HG03135 (cell line): ENCODE results near the gene CTAGE4.
"Not testable (repeated sequence)": the region's sequence is repeated elsewhere in the genome, so short reads cannot be mapped to it uniquely, and the experiment has no call there.

Source experiments
- ATAC-seq: cut with Tn5 transposase; IDR thresholded peaks from one replicate; pipeline ENCODE4 v1.9.1; 2021; ENCODE audit warnings: mild to moderate bottlenecking, moderate library complexity; ENCODE audit not compliant: unreplicated experiment

CTAGE4 gene

GRCh38 chr7:144203086-144203485 lies 19.8 kb downstream of the CTAGE4 start:
- ATAC-seq = not testable (repeated sequence)

- ATAC-seq = not testable (repeated sequence)
Observed at GRCh38 chr7:144205306-144205705, 22.0 kb downstream of the CTAGE4 start.

GRCh38 chr7:144217200-144217599 lies 33.9 kb downstream of the CTAGE4 start:
- ATAC-seq = not testable (repeated sequence)

GRCh38 chr7:144218581-144218980 lies 35.3 kb downstream of the CTAGE4 start:
- ATAC-seq = not testable (repeated sequence)

GRCh38 chr7:144219149-144219548 lies 35.9 kb downstream of the CTAGE4 start:
- ATAC-seq = not testable (repeated sequence)

- ATAC-seq = not testable (repeated sequence)
Observed at GRCh38 chr7:144220531-144220930, 37.3 kb downstream of the CTAGE4 start.

GRCh38 chr7:144223675-144224074 lies 40.4 kb downstream of the CTAGE4 start:
- not testable (repeated sequence) for ATAC-seq

GRCh38 chr7:144226866-144227265 lies 43.6 kb downstream of the CTAGE4 start:
- not testable (repeated sequence) for ATAC-seq

GRCh38 chr7:144228810-144229209 lies 45.5 kb downstream of the CTAGE4 start:
- not testable (repeated sequence) for ATAC-seq

GRCh38 chr7:144231027-144231426 lies 47.8 kb downstream of the CTAGE4 start:
- ATAC-seq = not testable (repeated sequence)

- not testable (repeated sequence) for ATAC-seq
Observed at GRCh38 chr7:144233039-144233438, 49.8 kb downstream of the CTAGE4 start.
